GM19468 (cell line): Measurements from ENCODE around the gene TMEM132D.

Source experiments
- ATAC-seq: cut with Tn5 transposase; IDR thresholded peaks from one replicate; pipeline ENCODE4 v1.9.1; 2021; ENCODE audit warnings: mild to moderate bottlenecking, moderate library complexity, moderate number of reproducible peaks; ENCODE audit not compliant: unreplicated experiment; ENCODE audit errors: extremely low read depth

The TMEM132D gene

DNA sequence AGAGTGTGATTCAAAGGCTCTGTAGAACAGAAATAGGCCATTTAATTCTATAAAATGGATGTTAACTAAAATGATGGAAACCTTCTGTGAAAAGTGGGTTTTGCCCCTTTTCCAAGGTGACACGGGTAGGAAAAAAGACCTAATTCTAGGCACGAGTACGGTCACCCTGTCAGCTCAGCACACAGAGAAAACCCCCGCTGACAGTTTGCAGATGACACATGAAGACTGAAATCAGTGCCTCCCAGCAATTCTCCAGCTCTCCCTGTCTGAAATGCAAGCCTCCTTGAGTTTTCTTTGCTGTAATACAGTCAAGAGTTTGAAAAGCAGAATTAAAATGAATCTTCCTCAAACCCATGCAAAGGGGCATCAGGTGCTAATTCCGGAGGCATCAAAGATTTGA is 230.0 kb downstream of the TMEM132D start:
- no peak for ATAC-seq

DNA sequence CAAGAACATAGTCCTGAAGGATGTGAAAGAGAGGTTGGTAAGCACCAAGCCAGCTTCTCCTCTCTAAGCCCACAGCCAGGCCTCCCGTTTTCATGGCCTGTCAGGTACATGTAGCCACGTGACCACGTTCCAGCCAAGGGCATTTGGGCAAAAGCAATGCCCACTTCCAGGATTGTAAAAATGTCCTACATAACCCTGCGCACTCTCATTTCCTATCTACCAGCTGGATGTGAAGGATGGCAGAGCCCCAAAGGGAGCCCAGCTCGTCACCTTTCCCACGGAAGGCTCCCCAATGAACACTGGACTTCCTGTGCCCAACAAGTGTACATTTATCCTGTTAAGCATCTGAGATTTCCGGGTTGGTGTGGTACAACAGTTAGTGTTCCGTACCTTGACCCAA is 231.7 kb downstream of the TMEM132D start:
- ATAC-seq: no peak

DNA sequence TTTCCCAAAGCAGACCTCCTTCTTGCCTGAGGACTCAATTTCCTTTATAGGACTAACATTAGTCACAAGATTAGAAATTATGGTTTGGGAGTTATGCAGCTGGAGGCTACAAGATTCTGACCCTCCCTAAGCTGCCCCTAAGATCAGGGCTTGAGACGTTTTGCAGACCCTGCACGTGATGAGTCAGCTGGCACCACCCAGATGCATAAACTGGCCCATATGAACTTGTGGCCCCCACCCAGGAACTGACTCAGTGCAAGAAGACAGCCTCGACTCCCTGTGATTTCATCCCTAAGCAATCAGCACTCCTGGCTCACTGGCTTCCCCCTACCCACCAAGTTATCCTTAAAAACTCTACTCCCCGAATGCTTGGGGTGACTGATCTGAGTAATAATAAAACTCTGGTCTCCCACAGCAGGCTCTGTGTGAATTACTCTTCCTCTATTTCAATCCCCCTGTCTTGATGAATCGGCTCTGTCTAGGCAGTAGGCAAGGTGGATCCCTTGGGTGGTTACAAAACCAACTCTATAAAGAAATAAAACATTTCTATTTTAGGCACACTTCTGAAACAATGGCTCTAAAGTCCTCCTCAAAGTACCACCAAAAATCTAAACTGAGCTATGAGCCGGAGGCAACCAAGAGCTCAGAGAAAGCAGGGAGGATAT is 233.4 kb downstream of the TMEM132D start:
- ATAC-seq: no peak

DNA sequence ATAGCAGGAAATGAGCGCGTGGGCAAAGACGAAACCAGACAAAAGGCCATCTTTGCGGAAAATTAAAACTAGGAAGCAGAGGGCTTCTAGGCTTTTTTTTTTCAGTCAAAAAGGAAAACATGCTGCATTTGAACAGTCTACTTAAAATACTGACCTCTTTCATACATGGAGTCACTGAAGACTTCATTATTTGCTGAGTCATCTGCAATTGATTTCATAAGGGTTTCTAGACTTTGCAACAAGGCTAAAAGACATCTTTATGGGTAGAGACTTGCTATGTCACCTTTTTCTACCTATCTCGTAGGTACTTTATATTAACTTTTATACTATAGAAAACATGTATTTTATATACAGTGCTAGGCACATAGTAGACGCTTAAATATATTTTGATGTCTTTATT is 238.4 kb downstream of the TMEM132D start:
- ATAC-seq: no peak

DNA sequence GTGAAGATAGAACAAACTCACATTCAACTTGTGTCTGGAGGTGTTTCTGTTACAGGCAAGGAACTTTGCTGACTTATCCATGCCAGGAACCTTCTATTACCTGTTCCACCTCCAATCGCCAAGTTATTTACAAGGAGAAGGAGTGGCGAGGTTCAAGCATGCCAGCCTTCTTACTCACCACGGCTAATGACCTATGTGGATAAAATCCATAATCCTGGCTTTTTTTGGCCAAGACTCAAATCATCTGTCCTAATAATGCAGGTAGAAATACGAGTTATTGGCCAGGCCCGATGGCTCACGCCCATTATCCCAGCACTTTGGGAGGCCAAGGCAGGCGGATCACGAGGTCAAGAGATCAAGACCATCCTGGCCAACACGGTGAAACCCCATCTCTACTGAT is 241.6 kb downstream of the TMEM132D start:
- no peak for ATAC-seq

DNA sequence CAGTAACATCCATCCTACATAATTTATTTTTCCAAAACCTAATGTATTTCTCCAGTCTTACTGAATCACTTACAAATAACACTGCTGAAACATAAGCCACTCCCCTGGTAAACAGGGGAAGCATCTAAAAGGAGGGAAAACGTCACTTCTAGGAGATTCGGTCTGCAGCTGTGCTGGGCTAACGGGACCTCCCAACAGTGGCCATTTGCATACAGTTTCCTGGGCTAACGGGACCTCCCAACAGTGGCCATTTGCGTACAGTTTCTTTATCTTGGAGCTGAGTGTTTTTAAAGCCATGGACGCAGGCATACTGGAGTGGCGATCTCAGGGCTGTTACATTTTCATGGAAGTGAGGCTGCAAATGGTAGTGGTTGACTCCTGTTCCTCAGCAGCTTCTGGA is 242.9 kb downstream of the TMEM132D start:
- ATAC-seq: no peak

DNA sequence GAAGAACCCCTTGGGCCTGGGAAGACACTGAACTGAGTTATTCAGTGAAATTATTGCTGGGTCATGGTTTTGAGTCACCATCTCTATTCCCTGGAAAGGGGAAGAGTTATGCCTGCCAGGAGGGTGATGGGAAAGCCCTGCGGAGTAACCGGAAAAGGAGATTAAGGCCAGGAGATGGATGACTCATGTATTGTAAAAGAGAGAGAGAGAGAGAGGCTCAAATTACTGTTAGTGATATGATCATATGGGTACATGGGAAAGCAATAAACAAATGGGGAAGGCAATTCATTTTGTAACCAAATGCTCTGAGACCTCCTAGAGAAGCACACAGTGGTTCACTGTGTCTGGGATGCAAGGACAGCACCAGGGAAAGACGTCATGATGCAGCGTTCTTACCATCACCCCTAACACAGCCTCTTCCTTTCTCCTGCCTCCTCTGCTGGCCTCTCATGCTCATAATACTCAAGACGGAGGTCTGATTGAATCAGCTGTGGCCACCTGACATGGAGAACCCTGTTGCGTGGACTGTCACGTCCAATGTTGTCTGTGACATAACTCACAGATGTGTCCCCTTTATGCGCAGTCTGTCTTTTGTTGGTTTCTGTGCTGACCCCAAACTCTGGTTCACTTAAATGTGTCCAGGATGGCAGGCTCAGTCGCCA is 243.7 kb downstream of the TMEM132D start:
- ATAC-seq: no peak

DNA sequence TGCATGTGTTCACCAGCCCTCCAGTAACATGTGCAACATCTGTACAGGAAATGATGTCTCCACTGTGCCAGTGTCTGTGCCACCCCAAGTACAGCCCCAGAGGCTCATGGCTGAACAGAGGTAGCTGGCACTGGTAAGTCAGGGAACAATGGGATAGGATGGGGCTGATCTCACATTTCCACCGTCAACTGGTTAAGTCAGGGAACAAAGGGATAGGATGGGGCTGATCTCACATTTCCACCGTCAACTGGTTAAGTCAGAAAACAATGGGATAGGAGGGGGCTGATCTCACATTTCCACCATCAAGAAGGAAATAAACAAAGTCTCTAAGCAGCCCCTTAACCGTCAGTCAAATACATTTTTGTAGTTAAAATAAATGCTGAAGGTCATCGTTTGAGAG is 246.6 kb downstream of the TMEM132D start:
- no peak for ATAC-seq

DNA sequence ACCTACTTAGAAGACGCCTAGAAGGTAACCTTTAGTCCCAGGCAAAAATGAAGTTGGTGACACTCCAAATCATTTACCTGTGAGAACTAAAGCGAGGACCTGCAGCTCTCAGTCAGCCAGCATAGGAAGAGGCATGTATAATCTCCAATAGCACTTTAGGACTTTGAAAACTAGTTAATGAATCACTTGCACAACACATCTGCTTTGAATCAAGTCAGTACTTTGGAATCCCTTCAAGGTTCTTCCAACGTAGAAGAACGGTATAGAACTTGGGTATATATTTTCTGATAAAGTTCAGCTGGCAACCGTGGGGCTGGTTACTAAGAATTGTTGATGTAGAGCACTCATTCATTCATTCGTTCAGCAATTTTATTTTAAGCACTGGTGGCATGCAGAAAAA is 251.9 kb downstream of the TMEM132D start:
- no peak for ATAC-seq

DNA sequence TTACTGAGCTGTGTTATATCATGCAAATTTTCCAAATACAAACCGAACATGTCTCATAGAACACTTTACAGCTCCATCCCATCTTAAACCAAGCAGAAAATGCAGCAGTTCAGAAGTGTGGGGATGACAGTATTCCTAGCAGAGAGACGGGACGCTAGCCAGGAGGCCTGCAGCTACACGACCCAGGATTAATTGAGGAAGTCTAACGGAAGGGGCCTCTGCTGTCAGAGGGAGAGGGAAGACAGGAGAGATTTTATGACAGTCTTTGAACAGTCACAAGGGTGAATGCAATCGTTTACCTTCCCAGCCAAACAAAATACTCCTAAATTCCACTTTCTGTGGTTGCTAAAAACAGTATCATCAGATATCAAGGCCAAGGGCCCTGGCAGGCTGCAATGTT is 261.9 kb downstream of the TMEM132D start:
- ATAC-seq: no peak

DNA sequence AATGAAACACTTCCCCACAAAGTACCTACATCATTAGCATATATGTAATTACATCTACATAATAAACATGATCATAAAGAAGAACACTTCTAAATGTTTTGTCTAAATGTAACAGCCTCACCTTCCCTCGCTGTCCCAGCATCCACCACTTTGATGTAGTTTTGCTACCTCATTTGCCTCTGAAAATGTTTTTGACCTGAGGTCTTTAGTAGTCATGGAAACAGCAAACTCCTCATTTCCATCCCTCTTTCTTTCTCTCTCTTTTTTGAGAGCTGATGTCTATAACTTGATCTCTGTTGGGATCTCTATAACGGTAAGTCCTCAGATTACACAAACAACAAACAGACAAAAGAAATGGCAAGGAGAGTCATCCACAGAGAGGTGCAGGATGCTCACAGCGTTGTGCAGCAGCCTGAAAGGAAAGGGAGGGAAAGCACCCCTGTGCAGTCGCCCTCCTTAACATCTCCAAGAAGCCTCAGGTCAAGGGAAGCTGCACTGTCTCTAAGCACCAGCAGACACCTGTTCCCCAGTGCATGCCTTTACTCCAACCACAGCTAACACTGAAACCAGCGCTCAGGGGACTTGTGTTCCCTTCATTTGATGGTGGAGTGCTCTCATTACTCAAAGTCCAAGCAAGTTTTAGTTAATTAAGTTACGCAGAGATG is 268.7 kb downstream of the TMEM132D start:
- no peak for ATAC-seq

DNA sequence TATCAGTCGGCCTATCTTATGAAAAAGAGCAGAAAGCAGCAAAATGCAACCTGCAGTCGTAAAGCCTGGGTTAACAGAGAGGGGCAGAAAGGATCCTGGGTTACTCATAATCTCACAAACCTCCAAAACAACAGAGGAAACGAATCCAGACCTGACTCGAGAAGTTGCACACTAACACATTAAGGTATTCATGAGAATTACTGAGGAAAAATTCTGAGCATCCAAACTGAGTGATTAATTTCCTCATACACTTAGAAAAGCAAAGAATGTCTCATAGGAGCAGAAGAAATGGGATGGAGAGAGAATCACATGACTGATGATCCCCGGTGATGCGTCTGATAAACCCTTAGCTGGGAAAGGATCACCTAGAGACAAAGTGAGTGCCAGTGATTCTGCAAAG is 272.5 kb downstream of the TMEM132D start:
- ATAC-seq: no peak

DNA sequence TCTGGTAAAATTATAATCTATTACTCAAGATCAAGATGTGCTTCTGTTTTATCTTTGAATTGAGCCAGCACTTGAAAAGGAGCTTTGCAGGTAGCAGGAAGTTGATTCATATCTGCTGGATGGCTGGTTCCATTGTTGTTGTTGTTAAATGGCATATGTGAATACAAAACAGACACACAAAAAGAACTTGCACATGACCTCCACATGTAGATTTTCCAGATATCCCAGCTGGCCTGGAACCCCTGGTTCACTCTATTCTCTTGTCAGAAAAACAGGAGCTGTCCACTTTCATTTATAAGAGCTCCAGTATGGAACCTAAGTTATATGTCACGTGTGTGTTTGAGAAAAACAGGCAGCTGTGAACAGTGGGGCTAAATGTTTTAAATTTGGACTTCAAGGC is 273.9 kb downstream of the TMEM132D start:
- ATAC-seq: no peak

DNA sequence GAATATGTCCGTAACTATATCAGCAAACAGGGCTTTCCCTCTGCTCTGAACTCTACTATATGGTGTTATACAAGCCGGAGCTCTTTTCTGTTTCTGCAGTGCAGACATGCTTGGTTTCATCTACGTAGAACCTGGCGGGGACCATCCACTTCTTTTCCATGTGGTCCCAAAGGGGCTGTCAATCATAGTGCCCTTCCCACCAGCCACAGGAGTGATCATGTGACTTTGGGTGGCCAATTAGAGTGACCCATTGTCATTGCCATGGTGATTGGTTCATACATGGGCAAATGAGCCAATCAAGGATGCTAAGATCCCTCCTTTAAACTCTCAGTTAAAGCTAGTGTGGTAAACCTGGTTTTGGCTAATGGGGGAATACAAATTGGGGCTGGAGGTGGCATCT is 281.3 kb downstream of the TMEM132D start:
- no peak for ATAC-seq

DNA sequence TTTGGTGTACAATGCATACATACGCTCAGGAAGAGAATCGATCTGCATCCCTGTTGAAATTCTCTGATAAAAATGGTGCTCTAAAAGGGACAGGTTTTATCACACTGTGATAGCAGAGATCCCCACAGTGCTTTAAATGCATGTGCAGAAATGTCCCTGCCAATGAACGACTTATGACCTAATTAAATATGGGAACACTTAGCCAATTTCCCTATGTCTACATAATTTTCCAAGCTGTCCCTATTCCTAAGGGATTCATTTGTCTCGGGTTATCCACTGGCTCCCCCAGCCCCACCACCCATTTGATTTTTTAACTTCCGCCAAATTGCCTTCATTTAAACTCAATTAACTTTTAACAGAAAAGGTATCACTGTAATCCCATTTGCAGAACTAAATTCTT is 284.6 kb downstream of the TMEM132D start:
- no peak for ATAC-seq

DNA sequence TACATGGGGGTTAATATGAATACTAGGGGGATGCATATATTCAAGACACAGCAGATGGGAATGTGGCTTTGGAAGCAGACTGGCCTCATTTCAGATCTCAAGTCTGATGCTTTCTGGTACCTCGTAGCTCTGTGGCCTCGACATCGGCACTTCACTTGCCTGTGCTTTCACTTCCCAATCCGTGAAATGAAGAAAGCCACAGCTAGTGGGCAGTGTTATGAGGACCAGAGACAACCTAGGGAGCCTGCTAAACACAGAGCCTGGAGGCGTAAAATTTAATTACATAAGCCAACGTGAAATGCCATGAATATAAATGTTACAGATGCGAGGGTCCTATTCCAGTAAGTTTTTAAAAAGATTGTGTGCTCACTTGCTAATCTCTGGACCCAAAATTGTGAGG is 286.0 kb downstream of the TMEM132D start:
- no peak for ATAC-seq

DNA sequence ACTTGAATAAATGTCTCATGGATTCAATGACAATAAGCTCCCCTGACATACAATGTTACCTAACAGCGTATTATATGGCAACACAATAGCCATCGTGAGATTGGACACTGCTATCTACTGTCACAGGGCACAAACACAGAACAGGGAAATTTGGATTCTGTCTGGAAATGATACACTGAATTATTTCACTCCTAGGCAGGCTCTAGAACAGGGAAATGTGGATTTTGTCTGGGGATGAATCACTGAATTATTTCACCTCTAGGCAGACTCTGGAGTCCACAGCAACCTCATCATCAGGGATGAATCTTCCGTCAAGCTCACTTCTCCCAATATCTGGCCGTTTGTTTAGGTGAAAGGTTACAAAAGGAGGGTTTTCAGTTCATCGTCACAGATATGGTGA is 288.8 kb downstream of the TMEM132D start:
- no peak for ATAC-seq

DNA sequence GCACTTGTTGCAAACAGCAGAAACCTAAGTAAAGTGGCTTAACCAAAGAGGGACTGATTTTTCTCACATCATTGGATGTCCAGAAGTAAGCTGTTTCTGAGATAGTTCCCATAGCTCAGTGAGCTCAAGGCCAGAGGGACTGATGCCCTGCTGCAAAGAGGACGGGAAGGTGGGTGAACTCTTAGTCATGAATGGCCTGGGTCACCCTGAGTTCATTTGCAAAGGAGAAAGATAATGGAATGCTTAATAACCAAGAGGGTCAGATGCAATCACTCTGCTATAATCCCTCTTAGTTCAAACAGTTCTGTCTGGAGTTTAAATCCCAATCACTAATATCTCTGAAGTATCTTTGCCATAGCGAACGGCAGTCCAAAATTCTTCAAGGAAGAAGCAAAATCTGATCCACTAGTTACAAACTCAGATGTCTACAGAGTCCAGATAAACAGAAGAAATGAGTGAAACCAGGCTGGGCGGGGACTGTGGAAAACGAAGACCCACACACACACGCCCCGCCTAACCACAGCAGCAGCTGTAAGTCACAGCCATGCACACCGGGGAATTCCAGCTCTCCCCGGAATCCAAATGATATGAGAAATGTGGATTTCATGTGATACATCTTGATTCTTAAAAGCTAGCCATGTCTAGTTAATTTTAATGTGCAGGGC is 289.5 kb downstream of the TMEM132D start:
- no peak for ATAC-seq

DNA sequence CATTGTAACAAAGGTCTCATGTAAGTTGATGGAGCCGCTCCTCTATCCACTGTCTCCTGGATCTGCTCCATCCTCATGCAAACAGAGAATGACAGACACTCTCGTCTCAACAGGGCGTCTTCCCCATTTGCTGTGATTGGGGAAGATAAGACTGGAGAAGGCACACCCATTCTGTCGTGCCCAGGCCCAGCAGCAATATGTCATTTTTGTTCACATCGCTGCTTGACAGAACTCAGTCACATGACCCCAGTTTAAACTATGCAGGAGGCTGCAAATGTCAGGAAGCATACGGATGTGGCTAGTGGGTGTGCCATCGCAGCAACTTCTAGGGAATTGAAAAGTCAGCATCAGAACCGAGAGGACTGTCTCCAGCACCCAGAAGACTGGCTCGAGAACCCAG is 290.5 kb downstream of the TMEM132D start:
- no peak for ATAC-seq

DNA sequence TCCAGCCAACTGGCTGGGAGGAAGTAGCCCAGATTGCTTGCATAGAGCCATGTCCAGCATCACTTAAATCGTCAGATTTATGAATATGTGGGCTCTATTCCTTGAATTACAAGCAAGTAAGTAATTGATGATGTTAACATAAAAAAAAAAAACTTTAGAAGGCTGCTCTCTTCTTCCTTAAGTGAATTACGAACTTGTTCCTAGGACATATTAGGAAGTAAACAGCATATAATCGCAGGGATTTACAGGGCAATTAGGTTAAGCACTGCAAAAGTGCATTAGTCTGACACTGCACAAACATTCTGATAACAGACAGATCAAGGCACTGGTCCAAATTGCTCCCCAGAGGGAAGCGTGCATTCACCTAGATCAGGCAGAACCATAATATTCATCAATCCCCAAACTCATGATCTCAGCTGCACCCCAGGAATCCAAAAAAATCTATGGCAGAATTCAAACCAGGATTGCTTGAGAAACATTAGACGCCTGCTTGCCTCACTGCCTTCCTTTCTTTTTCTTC is 293.2 kb downstream of the TMEM132D start:
- no peak for ATAC-seq

DNA sequence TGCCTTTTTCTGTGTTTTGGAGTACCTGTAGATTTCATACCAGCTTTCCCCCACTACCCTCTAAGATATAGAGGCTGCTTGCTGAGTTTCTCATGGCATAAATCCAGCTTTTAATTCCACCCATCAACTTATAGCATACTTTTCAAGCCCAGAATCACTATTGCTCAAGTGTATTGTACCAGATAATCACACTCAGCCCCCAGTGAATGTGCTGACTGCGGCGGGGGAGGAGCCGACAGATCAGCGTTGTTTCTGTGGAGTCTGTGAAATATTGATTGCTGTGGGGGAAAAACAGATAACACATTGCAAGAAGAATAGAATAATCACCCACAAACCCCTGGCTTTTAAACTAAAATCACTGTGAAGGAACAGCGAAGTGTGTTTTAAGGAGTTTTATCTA is 296.1 kb downstream of the TMEM132D start:
- no peak for ATAC-seq
